Measurements from ENCODE around the gene RIC8B. TPM values are rescaled to one million over a fixed set of nuclear protein-coding genes. Genes with fewer than 3 reads are reported as not detected.

RIC8B gene
- total RNA-seq, 1 experiment from 2014 or later = 15.5 TPM

Other genes with a start within 250 kb of the RIC8B start
- gene RFX4, start 191.7 kb upstream of the RIC8B start, total RNA-seq (2014; rRNA removed; shearing (Covaris generic)) = not detected in 2 replicates
- gene TMEM263, start 181.2 kb downstream of the RIC8B start, total RNA-seq (2014; rRNA removed; shearing (Covaris generic)) = 56.6 and 58.5 TPM in 2 replicates
- gene MTERF2, start 212.5 kb downstream of the RIC8B start, total RNA-seq (2014; rRNA removed; shearing (Covaris generic)) = 7.5 and 25.9 TPM in 2 replicates